NB4 (cell line): ENCODE results near the gene LSM7.

Source experiments
- CTCF ChIP-seq: IDR thresholded peaks from one replicate; pipeline ENCODE4 v1.5.1; 2012; ENCODE audit warnings: low read depth, low read length
- POLR2A ChIP-seq: IDR thresholded peaks from 2 replicates; pipeline ENCODE4 v1.6.1; 2011; ENCODE audit warnings: mild to moderate bottlenecking; ENCODE audit not compliant: insufficient read length; ENCODE audit errors: extremely low read depth
- TF ChIP-seq, protein P1 (sequence below): IDR thresholded peaks from 2 replicates; pipeline ENCODE4 v1.6.1; 2011; ENCODE audit warnings: low read depth, low read length

DNA sequence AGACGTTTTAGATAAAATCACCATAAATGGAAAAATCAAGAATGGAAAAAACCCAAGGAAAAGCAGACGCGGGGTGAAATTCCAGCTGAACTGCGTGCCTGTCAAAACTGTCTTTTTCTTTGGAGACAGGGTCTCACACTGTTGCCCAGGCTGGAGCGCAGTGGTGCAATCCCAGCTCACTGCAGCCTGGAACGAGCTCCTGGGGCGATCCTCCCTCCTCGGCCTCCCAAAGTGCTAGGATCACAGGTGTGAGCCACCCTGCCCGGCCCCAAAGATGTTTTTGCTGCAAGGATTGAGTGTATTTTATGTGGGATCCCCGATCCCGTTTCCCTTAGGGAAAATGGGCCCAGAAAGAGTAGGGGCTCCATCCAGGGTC is 45.5 kb downstream of the LSM7 start:
- TF ChIP-seq, protein P1, sequence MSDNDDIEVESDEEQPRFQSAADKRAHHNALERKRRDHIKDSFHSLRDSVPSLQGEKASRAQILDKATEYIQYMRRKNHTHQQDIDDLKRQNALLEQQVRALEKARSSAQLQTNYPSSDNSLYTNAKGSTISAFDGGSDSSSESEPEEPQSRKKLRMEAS = no peak
- TF ChIP-seq POLR2A (no peak), CTCF (no peak)
